HL-60 (cell line): ENCODE measurements around the gene PRKAR1B.

Source experiments
- CTCF ChIP-seq: IDR thresholded peaks from one replicate; pipeline ENCODE4 v1.5.1; 2011; ENCODE audit warnings: low read length, control low read depth, inconsistent platforms; ENCODE audit not compliant: insufficient read depth
- GABPA ChIP-seq: IDR thresholded peaks from 2 replicates; pipeline ENCODE4 v1.6.1; 2012; ENCODE audit warnings: low read depth
- POLR2AphosphoS5 ChIP-seq: IDR thresholded peaks from 2 replicates; pipeline ENCODE4 v1.6.1; 2012; ENCODE audit warnings: low read depth

- TF ChIP-seq CTCF (no peak), POLR2AphosphoS5 (no peak), GABPA (no peak)
These were observed 96.5 kb downstream of the PRKAR1B start for GRCh38 chr7:630539-630938.
